22Rv1 (cell line): ENCODE results near the gene TNFAIP3.

ENCODE experiments used
- H3K27ac ChIP-seq: fragments of 450-650 bp; 2 replicates; pipeline ENCODE4 v1.5.1; 2017
- ZFX ChIP-seq: fragments of 450-650 bp; IDR thresholded peaks from 2 replicates; pipeline ENCODE4 v1.6.1; 2017; ENCODE audit warnings: antibody characterized with exemption, borderline replicate concordance
- TF ChIP-seq, protein P1 (sequence below): fragments of 450-650 bp; IDR thresholded peaks from 2 replicates; pipeline ENCODE4 v1.5.1; 2017; ENCODE audit warnings: mild to moderate bottlenecking

The TNFAIP3 gene

DNA sequence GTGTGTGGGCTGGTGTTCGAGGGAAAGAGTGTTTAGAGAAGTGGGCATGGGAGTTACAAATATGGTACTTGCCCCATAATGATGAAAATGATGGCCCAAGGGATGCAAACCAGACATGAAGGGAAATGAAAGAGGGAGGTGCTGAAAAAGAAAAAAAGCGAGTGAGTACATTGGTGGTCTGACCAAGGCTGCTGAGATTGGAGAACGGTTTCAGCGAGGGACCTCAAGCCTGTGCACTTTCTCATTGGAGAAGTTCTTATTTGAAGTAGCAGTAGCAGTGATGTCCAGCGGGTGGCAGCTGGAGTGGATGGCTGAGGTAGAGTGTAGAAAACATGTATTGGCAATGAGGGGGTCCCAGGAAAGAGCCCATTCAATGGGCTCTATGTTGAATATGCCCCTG, 54.8 kb downstream of the TNFAIP3 start:
- TF ChIP-seq ZFX, result no peak
- TF ChIP-seq, protein P1, sequence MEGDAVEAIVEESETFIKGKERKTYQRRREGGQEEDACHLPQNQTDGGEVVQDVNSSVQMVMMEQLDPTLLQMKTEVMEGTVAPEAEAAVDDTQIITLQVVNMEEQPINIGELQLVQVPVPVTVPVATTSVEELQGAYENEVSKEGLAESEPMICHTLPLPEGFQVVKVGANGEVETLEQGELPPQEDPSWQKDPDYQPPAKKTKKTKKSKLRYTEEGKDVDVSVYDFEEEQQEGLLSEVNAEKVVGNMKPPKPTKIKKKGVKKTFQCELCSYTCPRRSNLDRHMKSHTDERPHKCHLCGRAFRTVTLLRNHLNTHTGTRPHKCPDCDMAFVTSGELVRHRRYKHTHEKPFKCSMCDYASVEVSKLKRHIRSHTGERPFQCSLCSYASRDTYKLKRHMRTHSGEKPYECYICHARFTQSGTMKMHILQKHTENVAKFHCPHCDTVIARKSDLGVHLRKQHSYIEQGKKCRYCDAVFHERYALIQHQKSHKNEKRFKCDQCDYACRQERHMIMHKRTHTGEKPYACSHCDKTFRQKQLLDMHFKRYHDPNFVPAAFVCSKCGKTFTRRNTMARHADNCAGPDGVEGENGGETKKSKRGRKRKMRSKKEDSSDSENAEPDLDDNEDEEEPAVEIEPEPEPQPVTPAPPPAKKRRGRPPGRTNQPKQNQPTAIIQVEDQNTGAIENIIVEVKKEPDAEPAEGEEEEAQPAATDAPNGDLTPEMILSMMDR, result peak; percentile 22; the same call in 1 of the 2 replicates
- no peak overlapping the region for H3K27ac ChIP-seq

DNA sequence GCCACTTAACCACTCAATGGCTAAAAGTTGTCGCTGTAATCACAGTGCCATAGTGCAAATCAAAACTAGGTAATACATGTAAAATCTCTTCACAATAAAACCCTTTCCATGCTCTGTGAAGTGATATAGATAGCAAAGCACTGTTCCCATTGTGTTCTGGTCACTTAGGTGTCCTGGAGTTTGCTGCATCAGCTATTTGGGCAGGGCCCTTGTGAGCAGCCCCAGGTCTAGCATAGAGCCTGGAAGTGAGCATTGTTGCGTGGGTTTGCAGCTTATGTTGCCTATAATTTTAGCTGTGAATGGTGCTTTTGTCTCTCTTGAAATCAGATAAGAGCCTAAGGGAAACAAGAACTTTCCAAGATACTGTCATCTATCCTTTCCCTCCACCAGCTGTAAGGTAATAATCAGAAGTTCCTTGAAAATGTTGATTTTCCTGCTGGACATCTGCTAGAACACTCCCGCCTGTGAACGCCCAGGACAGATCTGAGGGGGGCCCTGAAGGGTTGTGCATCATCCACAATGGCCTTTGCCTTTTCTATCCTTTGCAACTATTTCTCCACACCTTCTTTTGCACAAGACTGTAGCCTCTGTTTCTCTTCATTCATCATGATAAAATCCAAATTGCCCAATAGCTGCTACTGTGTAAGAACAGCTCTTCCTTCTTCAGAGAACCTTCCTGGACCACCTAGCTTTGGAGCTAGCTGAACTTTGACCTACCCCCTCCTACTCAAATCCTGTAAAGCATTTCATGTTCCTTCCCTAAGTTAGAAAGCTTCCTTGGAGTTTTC, 57.0 kb downstream of the TNFAIP3 start:
- H3K27ac ChIP-seq, result no peak overlapping the region
- no peak for TF ChIP-seq ZFX
- TF ChIP-seq, protein P1, result no peak

DNA sequence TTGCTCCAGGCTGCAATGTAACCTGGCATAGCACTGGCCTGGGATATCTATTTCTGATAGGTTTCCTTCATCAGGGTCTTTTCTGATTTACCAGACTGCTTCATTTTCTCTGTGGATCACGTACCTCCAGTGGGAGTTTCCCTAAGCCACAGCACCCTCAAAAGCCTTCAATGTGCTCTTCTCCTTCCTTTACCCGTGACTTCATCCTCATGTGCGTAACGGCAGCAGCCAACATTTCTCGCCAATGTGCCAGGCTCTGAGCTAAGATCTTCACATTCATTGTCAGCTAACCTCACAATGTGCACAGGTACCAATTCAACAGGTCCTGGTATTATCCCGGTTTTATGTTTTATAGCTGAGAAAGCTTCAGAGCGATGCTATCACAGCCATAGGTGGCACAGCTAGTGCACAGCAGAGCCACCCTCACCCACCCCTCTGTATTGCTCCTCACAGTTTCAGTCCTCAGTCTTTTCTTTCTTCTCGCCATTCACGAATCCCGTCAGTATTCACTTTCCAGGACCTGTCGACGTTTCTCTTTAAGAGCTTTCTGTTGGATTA, 58.2 kb downstream of the TNFAIP3 start:
- H3K27ac ChIP-seq, result no peak overlapping the region
- TF ChIP-seq ZFX, result no peak
- TF ChIP-seq, protein P1, result no peak

DNA sequence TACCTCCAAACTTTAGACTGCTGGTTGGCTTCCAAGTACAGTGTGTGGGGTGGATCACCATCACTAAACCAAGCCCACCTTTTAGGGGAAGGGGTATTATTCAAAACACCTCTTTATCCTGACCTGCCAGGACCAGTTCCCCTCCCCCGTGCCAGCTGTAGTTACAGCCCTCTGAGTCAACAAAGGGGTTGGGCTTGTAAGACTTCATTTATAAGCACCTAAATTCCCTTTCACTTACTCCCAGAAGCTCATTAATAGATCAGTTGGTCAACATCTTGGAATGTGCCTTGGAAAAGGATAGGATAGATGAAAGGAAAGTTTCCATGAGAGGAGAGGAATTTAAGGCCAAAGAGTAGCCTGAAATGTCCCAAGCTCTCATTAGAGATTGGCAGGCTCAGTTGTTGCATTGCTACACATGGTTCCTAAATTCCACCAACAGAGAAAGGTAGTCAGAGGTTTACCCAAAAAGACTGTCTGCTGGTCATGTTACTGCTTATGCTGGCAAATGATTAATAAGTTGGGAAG, 59.2 kb downstream of the TNFAIP3 start:
- no peak overlapping the region for H3K27ac ChIP-seq
- TF ChIP-seq, protein P1, result no peak
- TF ChIP-seq ZFX, result no peak

DNA sequence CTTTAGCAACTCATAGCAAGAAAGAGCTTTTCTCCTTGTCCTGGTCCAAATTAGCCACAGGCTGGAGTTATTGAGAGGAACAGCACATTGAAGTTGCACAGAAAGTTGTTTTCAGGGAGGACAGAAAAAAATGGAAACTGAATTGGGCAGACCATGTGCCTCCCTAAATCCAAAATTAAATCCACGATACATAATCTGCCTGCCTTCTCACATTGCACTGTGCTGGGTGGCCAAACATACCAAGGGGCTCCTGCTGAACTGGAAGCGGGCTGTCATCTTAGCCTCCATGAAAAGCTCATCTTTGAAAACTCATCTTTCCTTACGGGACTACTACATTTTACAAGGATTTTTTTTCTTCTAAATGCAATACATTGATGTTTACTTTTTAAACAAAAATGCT, 59.9 kb downstream of the TNFAIP3 start:
- no peak for TF ChIP-seq ZFX
- TF ChIP-seq, protein P1, result no peak
- no peak overlapping the region for H3K27ac ChIP-seq

DNA sequence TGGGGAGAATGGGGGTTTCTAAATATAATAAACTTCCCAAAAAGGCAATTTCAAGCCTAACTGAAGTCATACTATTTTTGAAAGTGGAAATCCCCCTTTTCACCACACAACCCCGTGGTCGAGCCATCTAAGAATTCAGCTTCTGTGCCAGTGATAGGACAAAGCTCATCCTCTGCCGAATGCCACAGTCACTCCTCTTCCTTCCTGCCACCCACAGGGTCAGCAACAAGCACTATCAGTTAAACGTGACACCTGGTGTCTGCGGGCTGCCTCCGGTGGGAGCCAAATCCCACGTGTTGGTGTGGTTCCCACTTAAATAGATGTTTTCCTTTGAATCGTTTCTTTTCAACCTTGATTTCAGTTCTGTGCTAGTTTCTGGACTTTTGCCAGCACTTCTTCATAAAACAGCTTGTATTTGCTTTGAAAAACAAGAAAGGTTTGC, 60.7 kb downstream of the TNFAIP3 start:
- H3K27ac ChIP-seq, result no peak overlapping the region
- TF ChIP-seq, protein P1, result no peak
- no peak for TF ChIP-seq ZFX

DNA sequence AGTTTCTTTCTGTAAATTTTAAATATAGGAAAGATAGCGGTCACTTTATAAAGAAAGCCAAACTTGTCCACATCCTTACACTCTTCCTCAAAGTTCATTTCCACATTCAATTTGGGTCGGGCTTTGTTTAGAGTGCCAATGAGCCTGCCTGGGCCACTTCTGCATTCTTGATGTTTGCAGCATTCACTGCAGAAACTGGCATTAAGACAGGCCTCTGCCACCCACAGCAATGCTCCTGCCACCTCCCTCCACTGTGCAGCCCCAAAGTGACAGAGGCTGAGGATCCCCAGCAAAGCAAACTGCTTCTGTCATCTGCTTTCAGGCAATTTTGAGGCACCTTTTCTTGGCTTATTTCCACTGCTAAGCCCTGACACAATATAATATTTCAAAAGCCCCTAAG, 61.2 kb downstream of the TNFAIP3 start:
- TF ChIP-seq, protein P1, result no peak
- no peak for TF ChIP-seq ZFX
- no peak overlapping the region for H3K27ac ChIP-seq
